ENCODE measurements around the gene HIVEP1. TPM values are rescaled to one million over a fixed set of nuclear protein-coding genes. Genes with fewer than 3 reads are reported as not detected.
"Not testable (repeated sequence)": the region's sequence is repeated elsewhere in the genome, so short reads cannot be mapped to it uniquely, and the experiment has no call there.

HIVEP1 gene
- total RNA-seq, 1 donor from 2014 or later = 37.1 TPM

DNA sequence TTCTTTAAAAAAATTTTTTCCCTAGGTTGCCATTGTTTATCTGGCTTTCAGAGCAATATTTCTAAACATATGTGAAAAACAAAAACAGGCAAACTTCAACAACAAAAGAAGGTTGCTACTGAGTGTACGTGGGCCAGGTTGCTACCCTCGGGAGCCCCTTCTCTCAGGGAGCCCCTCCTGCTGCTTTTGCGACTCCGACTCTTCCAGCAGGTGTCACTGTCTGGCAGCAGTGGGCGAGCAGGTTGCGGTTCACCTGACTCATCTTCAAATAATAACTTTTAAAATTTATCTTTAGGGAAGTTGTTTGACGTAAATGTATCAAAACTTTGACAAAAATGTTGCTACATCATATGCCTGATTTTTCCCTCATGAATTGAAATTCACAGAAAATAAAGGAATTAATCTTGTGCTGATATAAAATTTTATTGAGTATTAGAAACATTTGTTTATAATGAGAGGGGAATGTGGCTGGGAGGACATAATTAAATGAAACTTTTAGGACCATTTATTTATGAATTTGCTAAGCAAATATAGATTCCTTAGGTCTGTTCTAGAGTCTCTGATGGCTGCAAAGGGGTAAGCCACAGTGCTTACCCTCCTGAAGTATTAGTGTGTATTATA lies 138.8 kb downstream of the HIVEP1 start:
- Mint-ChIP-seq H3K9me3 (ENCODE audit: unreplicated experiment) (peaks cover 2% of the 10 kb centered on the region), H3K27me3 (ENCODE audit: unreplicated experiment) (no peaks in the 10 kb centered on the region), H3K36me3 (ENCODE audit: unreplicated experiment) (no peaks in the 10 kb centered on the region), H3K4me3 (ENCODE audit: unreplicated experiment) (no peak overlapping the region), H3K4me1 (ENCODE audit: low read depth, unreplicated experiment) (no peaks in the 10 kb centered on the region), H3K27ac (ENCODE audit: unreplicated experiment) (no peak overlapping the region)
- peak; percentile 58 for DNase-seq
- TF ChIP-seq, protein P1, sequence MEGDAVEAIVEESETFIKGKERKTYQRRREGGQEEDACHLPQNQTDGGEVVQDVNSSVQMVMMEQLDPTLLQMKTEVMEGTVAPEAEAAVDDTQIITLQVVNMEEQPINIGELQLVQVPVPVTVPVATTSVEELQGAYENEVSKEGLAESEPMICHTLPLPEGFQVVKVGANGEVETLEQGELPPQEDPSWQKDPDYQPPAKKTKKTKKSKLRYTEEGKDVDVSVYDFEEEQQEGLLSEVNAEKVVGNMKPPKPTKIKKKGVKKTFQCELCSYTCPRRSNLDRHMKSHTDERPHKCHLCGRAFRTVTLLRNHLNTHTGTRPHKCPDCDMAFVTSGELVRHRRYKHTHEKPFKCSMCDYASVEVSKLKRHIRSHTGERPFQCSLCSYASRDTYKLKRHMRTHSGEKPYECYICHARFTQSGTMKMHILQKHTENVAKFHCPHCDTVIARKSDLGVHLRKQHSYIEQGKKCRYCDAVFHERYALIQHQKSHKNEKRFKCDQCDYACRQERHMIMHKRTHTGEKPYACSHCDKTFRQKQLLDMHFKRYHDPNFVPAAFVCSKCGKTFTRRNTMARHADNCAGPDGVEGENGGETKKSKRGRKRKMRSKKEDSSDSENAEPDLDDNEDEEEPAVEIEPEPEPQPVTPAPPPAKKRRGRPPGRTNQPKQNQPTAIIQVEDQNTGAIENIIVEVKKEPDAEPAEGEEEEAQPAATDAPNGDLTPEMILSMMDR (IDR thresholded peaks at IDR 0.05; ENCODE audit: partially characterized antibody, unreplicated experiment) = peak; percentile 23

DNA sequence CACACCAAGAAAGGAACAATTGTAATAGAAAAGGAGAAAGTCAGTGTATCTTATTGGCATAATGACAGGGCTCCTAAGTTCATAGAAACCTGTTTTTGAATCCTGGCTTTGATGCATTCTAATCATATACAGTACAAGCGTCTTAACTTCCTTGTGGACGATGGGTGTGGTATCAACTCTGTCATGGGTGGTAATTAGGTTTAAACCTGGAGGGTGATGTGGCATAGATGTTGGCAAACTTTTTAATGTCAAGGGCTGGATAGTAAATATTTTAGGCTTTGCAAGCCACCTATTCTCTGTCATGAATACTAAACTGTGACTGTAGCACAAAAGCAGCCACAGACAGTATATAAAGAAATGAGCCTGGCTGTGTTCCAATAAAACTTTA lies 139.3 kb downstream of the HIVEP1 start:
- no peak for DNase-seq
- no peaks in the 10 kb centered on the region for H3K36me3 Mint-ChIP-seq (ENCODE audit: unreplicated experiment)
- H3K9me3 Mint-ChIP-seq (ENCODE audit: unreplicated experiment) = peaks cover 2% of the 10 kb centered on the region
- H3K27me3 Mint-ChIP-seq (ENCODE audit: unreplicated experiment) = no peaks in the 10 kb centered on the region
- H3K27ac Mint-ChIP-seq (ENCODE audit: unreplicated experiment) = no peak overlapping the region
- H3K4me3 Mint-ChIP-seq (ENCODE audit: unreplicated experiment) = no peak overlapping the region
- TF ChIP-seq, protein P1 (IDR thresholded peaks at IDR 0.05; ENCODE audit: partially characterized antibody, unreplicated experiment) = no peak
- H3K4me1 Mint-ChIP-seq (ENCODE audit: low read depth, unreplicated experiment) = no peaks in the 10 kb centered on the region

DNA sequence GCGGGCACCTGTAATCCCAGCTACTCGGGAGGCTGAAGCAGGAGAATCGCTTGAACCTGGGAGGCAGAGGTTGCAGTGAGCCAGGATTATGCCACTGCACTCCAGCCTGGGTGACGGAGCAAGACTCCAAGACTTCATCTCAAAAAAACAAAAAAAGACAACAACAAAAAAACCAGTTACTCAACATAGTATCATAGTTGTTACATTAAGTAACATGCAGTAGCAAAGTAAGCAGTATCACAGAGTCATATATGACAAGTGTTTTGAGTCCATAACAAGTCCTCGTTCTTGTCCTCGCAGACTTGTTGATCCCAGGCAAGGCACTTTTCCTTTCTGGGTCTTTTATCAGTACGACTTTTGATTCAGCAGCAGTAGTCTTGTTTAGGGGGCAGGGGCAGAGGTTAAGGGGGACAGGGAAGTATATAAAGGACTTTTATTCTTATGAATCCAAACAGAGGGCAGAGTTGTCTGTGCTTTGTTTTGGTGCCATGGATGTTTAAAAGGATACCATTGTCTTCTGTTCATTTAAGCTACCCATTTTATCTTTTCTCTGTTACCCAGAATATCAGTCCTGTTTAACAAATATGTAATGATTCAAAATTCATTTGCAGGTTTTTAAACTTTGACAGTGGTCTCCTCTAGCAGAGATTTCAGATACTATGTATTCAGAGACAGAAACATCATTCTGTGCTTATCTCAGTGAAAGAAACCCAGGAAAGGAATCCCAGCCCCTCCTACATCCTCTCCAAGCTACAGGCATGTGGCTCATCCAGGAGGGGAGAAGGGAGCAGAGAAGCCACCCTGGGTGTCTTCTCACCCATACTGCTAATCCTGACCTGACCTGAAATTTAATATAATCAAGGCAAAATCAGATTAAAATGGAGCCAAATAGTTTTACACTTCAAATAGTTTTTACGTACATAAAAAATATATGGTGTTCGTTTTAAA lies 140.2 kb downstream of the HIVEP1 start:
- H3K4me3 Mint-ChIP-seq (ENCODE audit: unreplicated experiment) = no peak overlapping the region
- H3K36me3 Mint-ChIP-seq (ENCODE audit: unreplicated experiment) = no peaks in the 10 kb centered on the region
- TF ChIP-seq, protein P1 (IDR thresholded peaks at IDR 0.05; ENCODE audit: partially characterized antibody, unreplicated experiment) = no peak
- no peak overlapping the region for H3K27ac Mint-ChIP-seq (ENCODE audit: unreplicated experiment)
- peaks cover 2% of the 10 kb centered on the region for H3K9me3 Mint-ChIP-seq (ENCODE audit: unreplicated experiment)
- H3K27me3 Mint-ChIP-seq (ENCODE audit: unreplicated experiment) = no peaks in the 10 kb centered on the region
- DNase-seq = no peak
- H3K4me1 Mint-ChIP-seq (ENCODE audit: low read depth, unreplicated experiment) = no peaks in the 10 kb centered on the region

DNA sequence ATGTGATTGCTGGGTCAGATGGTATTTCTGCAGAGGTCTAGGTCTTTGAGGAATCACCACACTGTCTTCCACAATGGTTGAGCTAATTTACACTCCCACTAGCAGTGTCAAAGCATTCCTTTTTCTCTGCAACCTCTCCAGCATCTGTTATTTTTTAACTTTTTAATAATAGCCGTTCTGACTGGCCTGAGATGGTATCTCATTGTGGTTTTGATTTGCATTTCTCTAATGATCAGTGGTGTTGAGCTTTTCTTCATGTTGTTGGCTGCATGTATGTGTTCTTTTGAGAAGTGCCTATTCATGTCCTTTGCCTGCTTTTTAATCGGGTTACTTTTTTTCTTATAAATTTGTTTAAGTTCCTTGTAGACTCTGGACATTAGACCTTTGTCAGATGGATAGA lies 143.7 kb downstream of the HIVEP1 start:
- H3K4me1 Mint-ChIP-seq (ENCODE audit: low read depth, unreplicated experiment); H3K27ac Mint-ChIP-seq (ENCODE audit: unreplicated experiment); DNase-seq; H3K4me3 Mint-ChIP-seq (ENCODE audit: unreplicated experiment); H3K27me3 Mint-ChIP-seq (ENCODE audit: unreplicated experiment); H3K36me3 Mint-ChIP-seq (ENCODE audit: unreplicated experiment); H3K9me3 Mint-ChIP-seq (ENCODE audit: unreplicated experiment): not testable (repeated sequence)

DNA sequence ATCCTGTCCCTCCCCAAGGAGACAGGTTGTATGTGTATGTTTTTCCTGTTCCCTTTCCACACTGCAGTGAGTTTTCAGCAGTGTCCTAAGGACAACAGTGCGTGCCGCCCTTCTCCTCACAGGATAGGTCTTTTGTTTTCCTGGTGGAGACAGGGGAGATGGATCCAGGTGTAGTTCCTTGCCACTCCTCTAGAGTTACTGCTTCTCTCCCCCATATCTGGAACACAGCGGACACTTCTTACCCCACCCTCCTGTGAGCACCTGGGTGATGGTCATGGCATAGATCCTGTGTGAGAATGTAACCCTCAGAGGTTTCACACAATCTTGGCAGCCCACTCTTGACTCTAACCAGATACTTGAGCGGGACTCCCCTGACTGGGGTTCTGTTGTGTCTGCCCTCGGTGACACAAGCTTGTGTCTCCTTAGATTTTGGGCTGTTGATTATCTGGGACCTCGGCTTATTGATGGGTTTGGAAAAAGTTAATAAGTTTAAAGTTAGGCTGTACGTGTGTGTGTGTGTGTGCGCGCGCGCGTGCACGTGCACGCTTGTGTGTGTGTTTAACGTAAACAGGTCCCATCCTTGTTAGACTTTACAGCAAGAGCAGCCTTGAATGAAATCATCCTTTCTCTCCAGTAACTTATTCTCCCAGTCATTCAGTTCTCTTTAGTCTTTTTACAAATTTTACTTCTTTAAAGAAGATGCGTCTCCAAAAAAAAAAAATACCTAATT lies 146.7 kb downstream of the HIVEP1 start:
- peaks cover 3% of the 10 kb centered on the region for H3K4me1 Mint-ChIP-seq (ENCODE audit: low read depth, unreplicated experiment)

More for the DNA sequence above, 146.7 kb downstream of the HIVEP1 start:
- Mint-ChIP-seq H3K27ac (ENCODE audit: unreplicated experiment) (no peak overlapping the region), H3K9me3 (ENCODE audit: unreplicated experiment) (peaks cover 3% of the 10 kb centered on the region), H3K27me3 (ENCODE audit: unreplicated experiment) (no peaks in the 10 kb centered on the region), H3K4me3 (ENCODE audit: unreplicated experiment) (no peak overlapping the region), H3K36me3 (ENCODE audit: unreplicated experiment) (no peaks in the 10 kb centered on the region)
- TF ChIP-seq, protein P1 (IDR thresholded peaks at IDR 0.05; ENCODE audit: partially characterized antibody, unreplicated experiment) = peak; percentile 18
- DNase-seq = no peak
